Measurements from ENCODE around the gene RAPGEF4. TPM values are rescaled to one million over a fixed set of nuclear protein-coding genes. Genes with fewer than 3 reads are reported as not detected.

The RAPGEF4 gene
- total and polyA plus RNA-seq, 4 donors: 6.4 to 33.5 (median 8.6) TPM

GRCh38 chr2:172991031-172991430 lies 255.4 kb downstream of the RAPGEF4 start:
- TF ChIP-seq CTCF (IDR thresholded peaks at IDR 0.05; ENCODE audit: control extremely low read depth, extremely low read depth): no peak
- Histone ChIP-seq H3K4me3 (no peak overlapping the region), H3K9ac (ENCODE audit: insufficient read depth in 1 of 2, low read length in 2 of 2) (no peak overlapping the region), H3K27me3 (ENCODE audit: control insufficient read depth in 3 of 3, insufficient read depth in 3 of 3, low read length in 2 of 3) (no peaks in the 10 kb centered on the region), H3K9me3 (ENCODE audit: control insufficient read depth in 4 of 4, insufficient read depth in 3 of 4, low read length in 3 of 4) (peaks cover 0 to 1% (median 0%) of the 10 kb centered on the region in 4 donors), H3K4me1 (ENCODE audit: control insufficient read depth in 5 of 5, insufficient read depth in 5 of 5, low read length in 5 of 5) (peaks cover 0 to 11% (median 2%) of the 10 kb centered on the region in 5 donors), H3K27ac (ENCODE audit: low read depth in 1 of 2, low read length in 1 of 2) (no peak overlapping the region), H3K36me3 (ENCODE audit: control insufficient read depth in 4 of 4, insufficient read depth in 4 of 4, low read length in 4 of 4) (peaks cover 0 to 4% (median 0%) of the 10 kb centered on the region in 4 donors)
- ATAC-seq (ENCODE audit: insufficient read depth, low FRiP score): no peak
- WGBS, 2 donors: 91 to 94% methylated on average over 7 of the region's 7 CpGs
- no peak for DNase-seq

DNA sequence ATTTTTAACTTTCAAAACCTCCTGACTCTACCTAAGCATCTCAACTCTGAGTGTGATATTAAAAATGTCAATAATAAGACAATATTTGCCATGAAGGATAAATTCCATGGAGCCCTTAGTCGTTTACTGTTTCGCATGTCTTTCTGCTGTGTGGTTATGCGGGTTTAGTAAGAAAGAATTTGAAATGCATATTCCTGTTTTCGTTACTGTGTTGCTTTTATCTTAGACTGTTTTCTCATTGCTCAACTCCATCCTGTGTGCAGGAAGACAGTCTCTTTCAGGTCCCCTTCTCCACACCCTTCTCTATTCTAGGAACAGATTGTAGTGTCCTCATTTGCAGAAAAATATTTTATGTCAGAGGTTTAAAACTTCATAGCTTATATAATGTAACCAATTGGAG lies 257.5 kb downstream of the RAPGEF4 start:
- no peak for DNase-seq
- no peak for ATAC-seq (ENCODE audit: insufficient read depth, low FRiP score)
- no peak for TF ChIP-seq CTCF (IDR thresholded peaks at IDR 0.05; ENCODE audit: control extremely low read depth, extremely low read depth)
- H3K36me3 ChIP-seq (ENCODE audit: control insufficient read depth in 4 of 4, insufficient read depth in 4 of 4, low read length in 4 of 4): peaks cover 0 to 7% (median 0%) of the 10 kb centered on the region in 4 donors
- 33 to 67% methylated on average over 4 of the region's 4 CpGs for WGBS, 2 donors
- no peak overlapping the region for H3K27ac ChIP-seq (ENCODE audit: low read depth in 1 of 2, low read length in 1 of 2)
- H3K9ac ChIP-seq (ENCODE audit: insufficient read depth in 1 of 2, low read length in 2 of 2): no peak overlapping the region
- peaks cover 0 to 11% (median 2%) of the 10 kb centered on the region in 5 donors for H3K4me1 ChIP-seq (ENCODE audit: control insufficient read depth in 5 of 5, insufficient read depth in 5 of 5, low read length in 5 of 5)
- peaks cover 0 to 1% (median 0%) of the 10 kb centered on the region in 4 donors for H3K9me3 ChIP-seq (ENCODE audit: control insufficient read depth in 4 of 4, insufficient read depth in 3 of 4, low read length in 3 of 4)
- H3K4me3 ChIP-seq: no peak overlapping the region
- H3K27me3 ChIP-seq (ENCODE audit: control insufficient read depth in 3 of 3, insufficient read depth in 3 of 3, low read length in 2 of 3): no peaks in the 10 kb centered on the region

GRCh38 chr2:172993931-172994717 lies 258.5 kb downstream of the RAPGEF4 start:
- Histone ChIP-seq H3K4me3 (no peak overlapping the region), H3K9me3 (ENCODE audit: control insufficient read depth in 4 of 4, insufficient read depth in 3 of 4, low read length in 3 of 4) (peaks cover 0 to 1% (median 0%) of the 10 kb centered on the region in 4 donors), H3K9ac (ENCODE audit: insufficient read depth in 1 of 2, low read length in 2 of 2) (no peak overlapping the region), H3K27me3 (ENCODE audit: control insufficient read depth in 3 of 3, insufficient read depth in 3 of 3, low read length in 2 of 3) (no peaks in the 10 kb centered on the region), H3K27ac (ENCODE audit: low read depth in 1 of 2, low read length in 1 of 2) (no peak overlapping the region), H3K4me1 (ENCODE audit: control insufficient read depth in 5 of 5, insufficient read depth in 5 of 5, low read length in 5 of 5) (peaks cover 0 to 11% (median 2%) of the 10 kb centered on the region in 5 donors), H3K36me3 (ENCODE audit: control insufficient read depth in 4 of 4, insufficient read depth in 4 of 4, low read length in 4 of 4) (peaks cover 0 to 5% (median 0%) of the 10 kb centered on the region in 4 donors)
- ATAC-seq (ENCODE audit: insufficient read depth, low FRiP score) (no peak), DNase-seq (no peak)
- no peak for TF ChIP-seq CTCF (IDR thresholded peaks at IDR 0.05; ENCODE audit: control extremely low read depth, extremely low read depth)
- 72 to 79% methylated on average over 11 of the region's 11 CpGs for WGBS, 2 donors
